Choroid plexus epithelial cell (primary cell): ENCODE data around the gene SLX4IP.

Experiments used
- DNase-seq: peaks from one replicate; pipeline ENCODE4 v3.0.0-alpha.2; 2010; ENCODE audit warnings: low read depth
- H3K4me3 ChIP-seq: 2 replicates; pipeline ENCODE4 v1.5.1; 2011; ENCODE audit warnings: low read depth, mild to moderate bottlenecking, control low read depth, low read length, moderate library complexity
- TF ChIP-seq, protein P1 (sequence below): conservative IDR thresholded peaks from 2 replicates; pipeline ENCODE4 v1.5.1; 2011; ENCODE audit warnings: low read depth, mild to moderate bottlenecking, control low read depth, inconsistent platforms, low read length, moderate library complexity

The SLX4IP gene

DNA sequence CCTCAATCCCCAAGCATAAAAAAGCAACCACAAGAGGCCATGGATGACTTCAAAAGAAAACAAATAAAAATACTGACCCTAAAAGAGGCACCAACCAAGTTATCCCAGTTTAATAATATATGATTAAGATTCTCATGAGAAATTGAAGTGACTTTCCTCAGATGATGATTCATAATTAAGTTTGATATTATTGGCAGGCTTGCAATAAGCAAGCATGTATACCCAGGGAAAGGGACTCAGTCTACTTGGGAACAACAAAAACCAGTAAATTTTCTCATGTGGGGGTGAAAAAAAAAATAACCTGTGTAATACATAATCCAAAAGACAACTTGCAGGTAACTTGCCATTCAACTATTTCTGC lies 219.1 kb downstream of the SLX4IP start:
- no peak overlapping the region for H3K4me3 ChIP-seq
- DNase-seq = no peak
- TF ChIP-seq, protein P1, sequence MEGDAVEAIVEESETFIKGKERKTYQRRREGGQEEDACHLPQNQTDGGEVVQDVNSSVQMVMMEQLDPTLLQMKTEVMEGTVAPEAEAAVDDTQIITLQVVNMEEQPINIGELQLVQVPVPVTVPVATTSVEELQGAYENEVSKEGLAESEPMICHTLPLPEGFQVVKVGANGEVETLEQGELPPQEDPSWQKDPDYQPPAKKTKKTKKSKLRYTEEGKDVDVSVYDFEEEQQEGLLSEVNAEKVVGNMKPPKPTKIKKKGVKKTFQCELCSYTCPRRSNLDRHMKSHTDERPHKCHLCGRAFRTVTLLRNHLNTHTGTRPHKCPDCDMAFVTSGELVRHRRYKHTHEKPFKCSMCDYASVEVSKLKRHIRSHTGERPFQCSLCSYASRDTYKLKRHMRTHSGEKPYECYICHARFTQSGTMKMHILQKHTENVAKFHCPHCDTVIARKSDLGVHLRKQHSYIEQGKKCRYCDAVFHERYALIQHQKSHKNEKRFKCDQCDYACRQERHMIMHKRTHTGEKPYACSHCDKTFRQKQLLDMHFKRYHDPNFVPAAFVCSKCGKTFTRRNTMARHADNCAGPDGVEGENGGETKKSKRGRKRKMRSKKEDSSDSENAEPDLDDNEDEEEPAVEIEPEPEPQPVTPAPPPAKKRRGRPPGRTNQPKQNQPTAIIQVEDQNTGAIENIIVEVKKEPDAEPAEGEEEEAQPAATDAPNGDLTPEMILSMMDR = no peak

DNA sequence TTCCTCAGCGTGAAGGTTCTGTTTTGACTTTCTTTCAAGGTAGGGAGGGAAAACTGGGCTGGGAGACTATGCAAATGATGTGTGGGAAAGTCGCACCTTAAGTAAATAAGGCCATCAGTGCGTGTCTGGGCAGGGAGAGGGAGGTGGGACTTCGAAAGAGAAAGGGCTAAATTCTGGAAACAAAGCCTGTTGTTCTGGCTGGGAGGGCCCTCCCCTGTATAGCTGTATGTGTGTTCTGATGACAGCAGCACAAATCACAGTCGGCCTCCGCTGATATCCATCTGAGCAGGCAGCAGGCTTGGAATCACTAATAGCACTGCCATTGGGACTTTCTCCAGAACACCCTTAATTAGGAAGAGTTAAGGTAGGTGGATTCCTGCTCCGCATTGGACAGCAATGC lies 219.5 kb downstream of the SLX4IP start:
- no peak for DNase-seq
- TF ChIP-seq, protein P1 = no peak
- no peak overlapping the region for H3K4me3 ChIP-seq

DNA sequence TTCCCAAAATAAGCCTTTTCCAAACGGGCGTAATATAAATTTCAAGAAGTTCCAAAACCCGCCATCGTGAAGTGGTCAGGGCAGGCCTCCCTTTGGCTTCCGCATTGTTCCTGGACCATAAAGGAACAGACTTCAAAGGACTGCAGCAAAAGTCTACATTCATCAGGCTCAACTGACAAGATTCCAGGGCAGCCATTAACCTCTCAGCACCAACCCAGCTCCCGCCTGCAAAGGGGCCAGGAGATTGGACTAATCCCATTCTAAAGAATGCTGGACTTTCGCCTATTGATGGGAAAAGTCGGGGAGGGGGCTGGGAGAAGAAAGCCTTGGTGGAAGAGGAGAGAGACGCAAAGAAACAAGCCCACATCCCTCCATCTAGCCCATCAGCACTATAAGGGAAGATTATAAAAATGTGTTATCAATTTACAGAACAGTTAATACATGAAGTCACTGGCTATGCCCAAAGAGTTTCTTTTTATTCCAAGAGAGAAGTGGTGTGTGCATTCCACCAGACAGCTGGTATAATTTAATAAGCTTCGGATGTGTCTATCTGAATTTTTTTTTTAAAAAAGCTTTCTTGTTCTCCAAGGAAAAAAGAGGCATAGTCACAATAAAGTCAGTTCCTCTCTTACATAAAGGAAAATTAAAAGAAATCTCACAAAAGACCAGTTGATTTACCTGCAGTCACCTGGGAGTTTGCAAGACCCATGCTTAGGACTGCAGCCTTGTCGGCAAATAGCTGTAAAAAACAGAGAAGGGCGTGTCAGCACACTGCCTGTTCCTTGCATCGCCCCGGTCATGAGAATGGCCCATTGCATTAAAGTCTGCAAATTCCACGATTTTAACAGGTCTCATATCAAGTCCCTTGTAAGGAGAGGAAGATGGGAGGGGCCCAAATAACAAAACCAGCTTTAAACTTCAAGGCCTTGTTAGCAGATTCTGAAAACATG lies 220.9 kb downstream of the SLX4IP start:
- H3K4me3 ChIP-seq = no peak overlapping the region
- TF ChIP-seq, protein P1 = no peak
- DNase-seq = no peak

DNA sequence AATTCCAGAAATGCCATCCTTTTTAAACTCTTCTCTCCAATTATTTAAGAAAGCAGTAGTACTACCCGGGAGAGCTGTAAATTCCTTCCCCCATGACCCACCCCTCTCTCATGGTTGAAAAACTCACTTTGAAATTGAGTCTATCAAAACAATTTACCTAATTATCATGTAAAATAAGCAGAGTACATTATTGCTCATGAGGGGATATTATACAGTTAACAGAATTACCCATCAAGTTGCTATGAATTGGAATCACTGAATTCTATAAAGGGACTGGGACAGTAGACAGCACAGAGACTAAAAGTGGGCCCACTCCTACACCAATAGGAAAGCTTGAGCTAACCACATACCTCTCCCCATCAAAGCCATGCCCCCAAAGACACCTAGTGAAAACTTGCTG lies 222.3 kb downstream of the SLX4IP start:
- TF ChIP-seq, protein P1 = no peak
- no peak for DNase-seq
- no peak overlapping the region for H3K4me3 ChIP-seq

DNA sequence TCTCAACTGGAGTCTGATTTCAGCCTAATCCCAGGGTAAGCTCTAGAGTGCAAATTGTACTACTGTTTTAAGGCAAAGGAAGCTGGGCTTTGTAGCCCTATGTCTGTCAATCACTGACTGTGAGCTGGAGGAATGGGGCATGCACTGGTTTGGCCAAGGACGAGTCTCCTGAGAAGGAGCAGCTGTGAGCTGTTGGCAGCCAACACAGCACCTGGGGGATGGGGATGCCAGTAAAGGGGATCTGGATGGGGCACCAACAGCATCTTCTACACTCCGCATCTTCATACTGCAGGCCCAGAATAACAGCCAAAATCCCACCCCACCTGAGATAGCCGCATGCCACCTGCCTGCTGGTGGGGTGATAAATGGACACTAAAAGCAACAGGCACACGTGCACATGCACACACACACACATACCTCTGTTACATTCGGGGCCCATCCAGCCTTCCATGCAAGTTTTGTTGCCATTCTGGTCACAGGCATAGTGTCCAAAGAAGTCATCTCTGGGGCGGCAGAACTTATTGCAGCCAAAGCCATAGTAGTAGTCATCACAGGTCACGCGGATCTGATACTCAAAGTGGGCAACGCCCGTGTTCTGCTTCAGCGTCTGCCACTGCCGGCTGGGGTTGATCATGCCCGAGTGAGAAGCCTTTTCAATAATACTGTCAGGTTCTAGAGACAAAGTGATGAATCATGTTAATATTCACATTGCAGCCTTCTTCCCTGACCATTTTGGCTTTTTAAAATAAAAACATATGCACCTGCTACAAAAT lies 223.1 kb downstream of the SLX4IP start:
- H3K4me3 ChIP-seq = no peak overlapping the region
- TF ChIP-seq, protein P1 = no peak
- no peak for DNase-seq

DNA sequence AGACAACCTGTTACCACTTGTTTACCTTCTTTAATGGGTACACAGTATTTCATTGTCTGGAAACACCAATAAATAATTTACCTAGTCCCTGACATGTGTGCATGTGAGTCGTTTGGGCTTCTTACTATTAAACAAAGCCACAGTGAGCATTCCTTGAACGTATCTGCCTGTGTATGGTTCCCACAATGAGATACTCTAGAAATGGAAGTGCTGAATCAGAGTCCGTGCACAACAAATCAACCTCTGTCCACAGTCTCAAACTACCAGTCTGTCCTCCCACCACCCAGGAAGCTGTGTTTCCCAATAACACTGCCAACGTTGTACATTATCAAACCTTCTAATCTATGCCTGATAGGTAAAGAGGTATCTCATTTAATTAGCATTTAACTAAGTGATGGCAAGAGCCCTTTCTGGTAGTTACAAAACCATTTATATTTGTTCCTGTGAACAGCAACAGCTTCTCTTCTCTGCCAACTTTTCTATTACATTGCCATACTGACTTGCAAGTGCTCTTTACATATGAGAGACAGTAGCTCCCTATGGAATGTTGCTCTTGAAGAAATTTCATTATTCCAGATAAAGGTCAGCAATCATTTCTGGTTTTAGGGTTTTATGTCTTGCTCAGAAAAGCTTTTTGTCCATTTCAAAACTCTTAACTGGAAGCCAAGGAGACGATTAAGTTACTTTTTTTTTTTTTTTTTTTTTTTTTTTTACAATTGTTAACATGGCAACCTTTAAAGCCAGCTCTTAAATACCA lies 223.9 kb downstream of the SLX4IP start:
- no peak overlapping the region for H3K4me3 ChIP-seq
- TF ChIP-seq, protein P1 = no peak
- DNase-seq = no peak
